Measurements from ENCODE around the gene EYA4. TPM values are rescaled to one million over a fixed set of nuclear protein-coding genes. Genes with fewer than 3 reads are reported as not detected.

Gene EYA4
- polyA plus RNA-seq, 1 of the 3 experiments (the other 2 are of a cell fraction) = 0.08 TPM

DNA sequence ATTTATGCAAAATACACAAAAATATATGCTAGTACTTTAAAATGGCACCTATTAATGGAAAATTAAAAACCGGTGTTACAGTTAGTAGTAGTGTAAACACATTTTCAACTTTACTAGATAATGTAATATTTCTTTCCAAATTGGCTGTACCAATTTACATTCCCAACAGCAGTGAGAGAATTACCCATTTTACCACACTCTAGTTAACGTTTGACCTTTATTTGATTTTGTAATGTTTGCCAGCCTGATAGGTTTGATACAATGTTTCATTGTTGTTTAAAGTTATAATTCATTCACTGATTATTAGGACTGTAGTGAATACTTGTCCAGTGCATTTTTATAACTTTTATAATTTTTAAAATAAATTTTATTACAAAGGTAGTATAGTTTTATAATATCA is 182.1 kb downstream of the EYA4 start:
- Histone ChIP-seq H3K79me2 (ENCODE audit: insufficient read depth) (no peaks in the 10 kb centered on the region), H2AFZ (ENCODE audit: low read depth) (no peak overlapping the region), H3K9me3 (no peaks in the 10 kb centered on the region), H3K4me2 (no peak overlapping the region), H3K36me3 (replicated peaks in 1 of 2; ENCODE audit: control insufficient read depth in 1 of 2, insufficient read depth in 2 of 2, low read length in 1 of 2) (no peaks in the 10 kb centered on the region), H3K9ac (no peak overlapping the region), H3F3A (replicated peaks; ENCODE audit: insufficient read depth) (no peaks in the 10 kb centered on the region), H3K27me3 (ENCODE audit: insufficient read depth) (no peaks in the 10 kb centered on the region), H3K4me1 (ENCODE audit: control insufficient read depth in 1 of 2, insufficient read depth in 2 of 2, low read depth in 1 of 2, low read length in 1 of 2) (no peaks in the 10 kb centered on the region), H3K4me3 (ENCODE audit: low read depth in 2 of 2, low read length in 1 of 2) (no peak overlapping the region), H4K20me1 (ENCODE audit: insufficient read depth) (no peaks in the 10 kb centered on the region), H3K27ac (ENCODE audit: low read depth in 2 of 2, low read length in 1 of 2) (no peak overlapping the region), H3K9me2 (no peaks in the 10 kb centered on the region)
- CTCF ChIA-PET = no interaction called here
- no peak for DNase-seq
- POLR2A ChIA-PET = no interaction called here
- 12% methylated on average over 2 of the region's 2 CpGs for WGBS (ENCODE audit: low lambda C conversion rate)
- no peak for TF ChIP-seq POLR2AphosphoS5 (IDR thresholded peaks at IDR 0.05; ENCODE audit: low read depth, low read length)
- no peak for TF ChIP-seq GATA2 (CRISPR knock-in tag; IDR thresholded peaks at IDR 0.05)
- TF ChIP-seq EZH2phosphoT487 (IDR thresholded peaks at IDR 0.05; ENCODE audit: borderline replicate concordance, low read depth) = no peak
- TF ChIP-seq, protein P1, sequence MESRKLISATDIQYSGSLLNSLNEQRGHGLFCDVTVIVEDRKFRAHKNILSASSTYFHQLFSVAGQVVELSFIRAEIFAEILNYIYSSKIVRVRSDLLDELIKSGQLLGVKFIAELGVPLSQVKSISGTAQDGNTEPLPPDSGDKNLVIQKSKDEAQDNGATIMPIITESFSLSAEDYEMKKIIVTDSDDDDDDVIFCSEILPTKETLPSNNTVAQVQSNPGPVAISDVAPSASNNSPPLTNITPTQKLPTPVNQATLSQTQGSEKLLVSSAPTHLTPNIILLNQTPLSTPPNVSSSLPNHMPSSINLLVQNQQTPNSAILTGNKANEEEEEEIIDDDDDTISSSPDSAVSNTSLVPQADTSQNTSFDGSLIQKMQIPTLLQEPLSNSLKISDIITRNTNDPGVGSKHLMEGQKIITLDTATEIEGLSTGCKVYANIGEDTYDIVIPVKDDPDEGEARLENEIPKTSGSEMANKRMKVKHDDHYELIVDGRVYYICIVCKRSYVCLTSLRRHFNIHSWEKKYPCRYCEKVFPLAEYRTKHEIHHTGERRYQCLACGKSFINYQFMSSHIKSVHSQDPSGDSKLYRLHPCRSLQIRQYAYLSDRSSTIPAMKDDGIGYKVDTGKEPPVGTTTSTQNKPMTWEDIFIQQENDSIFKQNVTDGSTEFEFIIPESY (IDR thresholded peaks at IDR 0.05; ENCODE audit: borderline replicate concordance, low read depth) = no peak
- TF ChIP-seq, protein P2, sequence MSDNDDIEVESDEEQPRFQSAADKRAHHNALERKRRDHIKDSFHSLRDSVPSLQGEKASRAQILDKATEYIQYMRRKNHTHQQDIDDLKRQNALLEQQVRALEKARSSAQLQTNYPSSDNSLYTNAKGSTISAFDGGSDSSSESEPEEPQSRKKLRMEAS (IDR thresholded peaks at IDR 0.05; ENCODE audit: low read depth) = no peak
- TF ChIP-seq FOSL2 (IDR thresholded peaks at IDR 0.05; ENCODE audit: borderline replicate concordance, low read depth) = no peak
- TF ChIP-seq, protein P3, sequence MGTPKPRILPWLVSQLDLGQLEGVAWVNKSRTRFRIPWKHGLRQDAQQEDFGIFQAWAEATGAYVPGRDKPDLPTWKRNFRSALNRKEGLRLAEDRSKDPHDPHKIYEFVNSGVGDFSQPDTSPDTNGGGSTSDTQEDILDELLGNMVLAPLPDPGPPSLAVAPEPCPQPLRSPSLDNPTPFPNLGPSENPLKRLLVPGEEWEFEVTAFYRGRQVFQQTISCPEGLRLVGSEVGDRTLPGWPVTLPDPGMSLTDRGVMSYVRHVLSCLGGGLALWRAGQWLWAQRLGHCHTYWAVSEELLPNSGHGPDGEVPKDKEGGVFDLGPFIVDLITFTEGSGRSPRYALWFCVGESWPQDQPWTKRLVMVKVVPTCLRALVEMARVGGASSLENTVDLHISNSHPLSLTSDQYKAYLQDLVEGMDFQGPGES (IDR thresholded peaks at IDR 0.05; ENCODE audit: low read depth, low read length) = no peak
- no peak for TF ChIP-seq RAD21 (IDR thresholded peaks at IDR 0.05; ENCODE audit: low read length)
- TF ChIP-seq RXRA (IDR thresholded peaks at IDR 0.05; ENCODE audit: borderline replicate concordance, low read depth) = no peak
- no peak for TF ChIP-seq NRF1 (IDR thresholded peaks at IDR 0.05; ENCODE audit: low read depth, low read length)
- TF ChIP-seq FOXJ3 (CRISPR knock-in tag; IDR thresholded peaks at IDR 0.05) = no peak
- TF ChIP-seq SIN3A (IDR thresholded peaks at IDR 0.05; ENCODE audit: borderline replicate concordance, low read depth, low read length) = no peak
- TF ChIP-seq, protein P4, sequence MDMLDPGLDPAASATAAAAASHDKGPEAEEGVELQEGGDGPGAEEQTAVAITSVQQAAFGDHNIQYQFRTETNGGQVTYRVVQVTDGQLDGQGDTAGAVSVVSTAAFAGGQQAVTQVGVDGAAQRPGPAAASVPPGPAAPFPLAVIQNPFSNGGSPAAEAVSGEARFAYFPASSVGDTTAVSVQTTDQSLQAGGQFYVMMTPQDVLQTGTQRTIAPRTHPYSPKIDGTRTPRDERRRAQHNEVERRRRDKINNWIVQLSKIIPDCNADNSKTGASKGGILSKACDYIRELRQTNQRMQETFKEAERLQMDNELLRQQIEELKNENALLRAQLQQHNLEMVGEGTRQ (IDR thresholded peaks at IDR 0.05; ENCODE audit: borderline replicate concordance, low read depth, low read length) = no peak
- TF ChIP-seq, protein P5, sequence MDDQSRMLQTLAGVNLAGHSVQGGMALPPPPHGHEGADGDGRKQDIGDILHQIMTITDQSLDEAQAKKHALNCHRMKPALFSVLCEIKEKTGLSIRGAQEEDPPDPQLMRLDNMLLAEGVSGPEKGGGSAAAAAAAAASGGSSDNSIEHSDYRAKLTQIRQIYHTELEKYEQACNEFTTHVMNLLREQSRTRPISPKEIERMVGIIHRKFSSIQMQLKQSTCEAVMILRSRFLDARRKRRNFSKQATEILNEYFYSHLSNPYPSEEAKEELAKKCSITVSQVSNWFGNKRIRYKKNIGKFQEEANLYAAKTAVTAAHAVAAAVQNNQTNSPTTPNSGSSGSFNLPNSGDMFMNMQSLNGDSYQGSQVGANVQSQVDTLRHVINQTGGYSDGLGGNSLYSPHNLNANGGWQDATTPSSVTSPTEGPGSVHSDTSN (IDR thresholded peaks at IDR 0.05) = no peak
- no peak for TF ChIP-seq SMC3 (IDR thresholded peaks at IDR 0.05; ENCODE audit: low read depth, low read length)
- TF ChIP-seq, protein P6, sequence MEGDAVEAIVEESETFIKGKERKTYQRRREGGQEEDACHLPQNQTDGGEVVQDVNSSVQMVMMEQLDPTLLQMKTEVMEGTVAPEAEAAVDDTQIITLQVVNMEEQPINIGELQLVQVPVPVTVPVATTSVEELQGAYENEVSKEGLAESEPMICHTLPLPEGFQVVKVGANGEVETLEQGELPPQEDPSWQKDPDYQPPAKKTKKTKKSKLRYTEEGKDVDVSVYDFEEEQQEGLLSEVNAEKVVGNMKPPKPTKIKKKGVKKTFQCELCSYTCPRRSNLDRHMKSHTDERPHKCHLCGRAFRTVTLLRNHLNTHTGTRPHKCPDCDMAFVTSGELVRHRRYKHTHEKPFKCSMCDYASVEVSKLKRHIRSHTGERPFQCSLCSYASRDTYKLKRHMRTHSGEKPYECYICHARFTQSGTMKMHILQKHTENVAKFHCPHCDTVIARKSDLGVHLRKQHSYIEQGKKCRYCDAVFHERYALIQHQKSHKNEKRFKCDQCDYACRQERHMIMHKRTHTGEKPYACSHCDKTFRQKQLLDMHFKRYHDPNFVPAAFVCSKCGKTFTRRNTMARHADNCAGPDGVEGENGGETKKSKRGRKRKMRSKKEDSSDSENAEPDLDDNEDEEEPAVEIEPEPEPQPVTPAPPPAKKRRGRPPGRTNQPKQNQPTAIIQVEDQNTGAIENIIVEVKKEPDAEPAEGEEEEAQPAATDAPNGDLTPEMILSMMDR (IDR thresholded peaks at IDR 0.05) = no peak
- no peak for TF ChIP-seq ELF1 (IDR thresholded peaks at IDR 0.05)
- TF ChIP-seq JUND (IDR thresholded peaks at IDR 0.05) = no peak
